MM.1S (cell line): Measurements from ENCODE around the gene RNASE1.

Experiments
- DNase-seq: peaks from one replicate; pipeline ENCODE4 v3.0.0-alpha.2; 2015
- H2AFZ ChIP-seq: fragments of 300-600 bp; sonication (generic); 2 replicates; pipeline ENCODE4 v1.6.0; 2016; ENCODE audit warnings: antibody characterized with exemption, low read length
- H3F3A ChIP-seq: fragments of 300-600 bp; sonication (generic); 2 replicates; pipeline ENCODE4 v1.6.1; 2016; ENCODE audit warnings: mild to moderate bottlenecking, antibody characterized with exemption, low read length, moderate library complexity, mixed read lengths; ENCODE audit not compliant: insufficient read depth
- H3K27ac ChIP-seq: fragments of 300-600 bp; sonication (generic); 2 replicates; pipeline ENCODE4 v1.5.1; 2016; ENCODE audit warnings: mild to moderate bottlenecking, low read length
- H3K27me3 ChIP-seq: fragments of 300-600 bp; sonication (generic); replicated peaks from 2 replicates; pipeline ENCODE4 v1.6.0; 2016; ENCODE audit warnings: low read length; ENCODE audit not compliant: insufficient read depth
- H3K36me3 ChIP-seq: fragments of 300-600 bp; sonication (generic); replicated peaks from 2 replicates; pipeline ENCODE4 v1.6.1; 2016; ENCODE audit warnings: mild to moderate bottlenecking, low read length, mixed read lengths; ENCODE audit not compliant: insufficient read depth
- H3K4me1 ChIP-seq: fragments of 300-600 bp; sonication (generic); 2 replicates; pipeline ENCODE4 v1.6.1; 2016; ENCODE audit warnings: low read length, mixed read lengths
- H3K4me2 ChIP-seq: fragments of 300-600 bp; sonication (generic); 2 replicates; pipeline ENCODE4 v1.6.0; 2016; ENCODE audit warnings: low read depth, low read length
- H3K4me3 ChIP-seq: fragments of 300-600 bp; sonication (generic); 2 replicates; pipeline ENCODE4 v1.5.1; 2016; ENCODE audit warnings: low read length, mixed read lengths
- H3K79me2 ChIP-seq: fragments of 300-600 bp; sonication (generic); 2 replicates; pipeline ENCODE4 v1.6.1; 2016; ENCODE audit warnings: mixed run types, low read length, mixed read lengths
- H3K9ac ChIP-seq: fragments of 300-600 bp; sonication (generic); 2 replicates; pipeline ENCODE4 v1.6.1; 2016; ENCODE audit warnings: low read length, mixed read lengths
- H3K9me2 ChIP-seq: fragments of 300-600 bp; sonication (generic); replicated peaks from 2 replicates; pipeline ENCODE4 v1.6.1; 2016; ENCODE audit warnings: mild to moderate bottlenecking, low read length, mixed read lengths; ENCODE audit not compliant: insufficient read depth
- H3K9me3 ChIP-seq: fragments of 300-600 bp; sonication (generic); replicated peaks from 2 replicates; pipeline ENCODE4 v1.6.1; 2016; ENCODE audit warnings: mild to moderate bottlenecking, low read length, mixed read lengths; ENCODE audit not compliant: insufficient read depth
- H4K20me1 ChIP-seq: fragments of 300-600 bp; sonication (generic); 2 replicates; pipeline ENCODE4 v1.6.1; 2016; ENCODE audit warnings: mild to moderate bottlenecking, low read length, moderate library complexity, mixed read lengths; ENCODE audit not compliant: insufficient read depth
- EZH2 ChIP-seq: fragments of 300-600 bp; sonication (generic); optimal IDR thresholded peaks from 2 replicates; pipeline ENCODE3; 2017; ENCODE audit warnings: low read depth, mild to moderate bottlenecking, antibody characterized with exemption, low read length, mixed read lengths
- EZH2phosphoT487 ChIP-seq: fragments of 300-600 bp; sonication (generic); IDR thresholded peaks from 2 replicates; pipeline ENCODE4 v1.6.1; 2018; ENCODE audit warnings: antibody characterized with exemption, low read length
- TF ChIP-seq, protein P1 (sequence below): fragments of 300-600 bp; sonication (generic); IDR thresholded peaks from 2 replicates; pipeline ENCODE4 v1.5.1; 2016; ENCODE audit warnings: antibody characterized with exemption, low read length, mixed read lengths

Gene RNASE1

DNA sequence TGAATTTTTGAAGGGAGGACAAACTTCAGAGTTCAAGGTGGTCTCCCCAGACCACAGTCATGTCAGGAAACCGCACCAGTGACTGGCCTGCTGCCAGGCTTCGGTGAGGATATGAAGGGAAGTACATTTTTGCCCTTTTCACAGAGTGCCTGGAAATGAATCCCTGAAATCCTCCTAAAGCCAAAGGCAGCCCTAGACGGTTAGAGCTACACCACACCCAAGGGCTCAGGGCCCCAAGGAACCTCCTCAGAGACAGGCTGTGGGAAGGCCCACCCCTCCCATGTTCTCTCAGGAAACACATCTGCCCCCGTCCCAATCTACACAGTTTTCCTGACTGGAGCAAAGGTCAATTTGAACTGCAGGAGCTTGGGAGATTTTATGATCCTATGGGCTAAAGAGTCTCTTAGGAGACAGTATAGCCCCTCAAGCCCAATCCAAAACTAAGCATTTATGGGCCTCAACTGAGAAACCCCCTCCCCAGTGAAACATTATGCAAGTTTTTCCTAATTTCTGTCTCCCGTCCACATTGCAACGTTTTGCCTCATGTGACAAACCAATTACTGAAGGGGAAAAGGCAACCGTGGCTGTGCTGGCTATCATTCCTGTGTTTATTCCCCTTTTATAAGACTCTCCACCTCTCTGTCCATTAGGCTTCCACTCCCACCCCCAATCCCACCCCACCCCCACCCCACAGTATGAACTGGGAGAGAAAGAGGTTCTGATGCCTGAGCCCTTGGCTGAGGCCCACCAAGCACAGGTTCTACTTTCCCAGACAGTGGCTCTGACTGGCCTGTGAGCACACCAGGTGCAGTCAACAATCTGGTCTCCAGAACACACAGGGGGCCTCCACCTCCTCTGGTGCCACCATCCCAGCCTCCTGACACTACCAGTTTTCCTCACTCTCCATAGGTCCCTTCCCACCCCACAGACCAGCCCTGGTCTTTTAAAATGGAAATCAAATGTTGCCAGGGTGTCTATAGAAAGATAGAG, 9.6 kb upstream of the RNASE1 start:
- Histone ChIP-seq H3K9me3 (no peaks in the 10 kb centered on the region), H3K79me2 (no peaks in the 10 kb centered on the region), H3K9me2 (no peaks in the 10 kb centered on the region), H2AFZ (no peak overlapping the region), H3K4me1 (no peaks in the 10 kb centered on the region), H3K27me3 (no peaks in the 10 kb centered on the region), H3K4me3 (no peak overlapping the region), H3F3A (no peaks in the 10 kb centered on the region), H3K4me2 (no peak overlapping the region), H4K20me1 (no peaks in the 10 kb centered on the region), H3K36me3 (no peaks in the 10 kb centered on the region), H3K27ac (no peak overlapping the region), H3K9ac (no peak overlapping the region)
- DNase-seq, result no peak
- no peak for TF ChIP-seq EZH2phosphoT487
- TF ChIP-seq, protein P1, sequence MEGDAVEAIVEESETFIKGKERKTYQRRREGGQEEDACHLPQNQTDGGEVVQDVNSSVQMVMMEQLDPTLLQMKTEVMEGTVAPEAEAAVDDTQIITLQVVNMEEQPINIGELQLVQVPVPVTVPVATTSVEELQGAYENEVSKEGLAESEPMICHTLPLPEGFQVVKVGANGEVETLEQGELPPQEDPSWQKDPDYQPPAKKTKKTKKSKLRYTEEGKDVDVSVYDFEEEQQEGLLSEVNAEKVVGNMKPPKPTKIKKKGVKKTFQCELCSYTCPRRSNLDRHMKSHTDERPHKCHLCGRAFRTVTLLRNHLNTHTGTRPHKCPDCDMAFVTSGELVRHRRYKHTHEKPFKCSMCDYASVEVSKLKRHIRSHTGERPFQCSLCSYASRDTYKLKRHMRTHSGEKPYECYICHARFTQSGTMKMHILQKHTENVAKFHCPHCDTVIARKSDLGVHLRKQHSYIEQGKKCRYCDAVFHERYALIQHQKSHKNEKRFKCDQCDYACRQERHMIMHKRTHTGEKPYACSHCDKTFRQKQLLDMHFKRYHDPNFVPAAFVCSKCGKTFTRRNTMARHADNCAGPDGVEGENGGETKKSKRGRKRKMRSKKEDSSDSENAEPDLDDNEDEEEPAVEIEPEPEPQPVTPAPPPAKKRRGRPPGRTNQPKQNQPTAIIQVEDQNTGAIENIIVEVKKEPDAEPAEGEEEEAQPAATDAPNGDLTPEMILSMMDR, result no peak
- TF ChIP-seq EZH2, result no peak

DNA sequence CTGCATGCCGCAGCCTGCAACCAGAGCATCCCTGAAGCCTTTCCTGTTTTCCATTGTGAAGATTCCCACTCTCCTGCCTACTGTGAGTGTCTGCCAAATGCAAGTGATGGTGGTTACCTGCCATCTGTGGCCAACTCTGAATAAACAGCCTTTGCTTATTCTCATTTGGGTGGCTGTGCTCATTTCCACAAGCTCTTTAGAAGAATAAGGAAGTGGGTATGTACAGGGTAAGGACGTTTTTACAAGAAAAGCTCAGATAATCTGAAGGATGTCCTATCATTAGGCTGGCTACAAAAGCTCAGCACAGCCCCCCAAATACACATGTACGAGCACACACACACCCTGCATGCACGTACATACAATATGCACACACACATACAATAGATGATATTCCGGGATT, 7.3 kb upstream of the RNASE1 start:
- Histone ChIP-seq H3K79me2 (no peaks in the 10 kb centered on the region), H3K9ac (no peak overlapping the region), H3K4me1 (no peaks in the 10 kb centered on the region), H3K4me3 (no peak overlapping the region), H3K27me3 (no peaks in the 10 kb centered on the region), H3K27ac (no peak overlapping the region), H3K36me3 (no peaks in the 10 kb centered on the region), H2AFZ (no peak overlapping the region), H3F3A (no peaks in the 10 kb centered on the region), H3K9me3 (no peaks in the 10 kb centered on the region), H4K20me1 (no peaks in the 10 kb centered on the region), H3K4me2 (no peak overlapping the region), H3K9me2 (no peaks in the 10 kb centered on the region)
- no peak for DNase-seq
- TF ChIP-seq, protein P1, result no peak
- TF ChIP-seq EZH2phosphoT487, result no peak
- TF ChIP-seq EZH2, result no peak

DNA sequence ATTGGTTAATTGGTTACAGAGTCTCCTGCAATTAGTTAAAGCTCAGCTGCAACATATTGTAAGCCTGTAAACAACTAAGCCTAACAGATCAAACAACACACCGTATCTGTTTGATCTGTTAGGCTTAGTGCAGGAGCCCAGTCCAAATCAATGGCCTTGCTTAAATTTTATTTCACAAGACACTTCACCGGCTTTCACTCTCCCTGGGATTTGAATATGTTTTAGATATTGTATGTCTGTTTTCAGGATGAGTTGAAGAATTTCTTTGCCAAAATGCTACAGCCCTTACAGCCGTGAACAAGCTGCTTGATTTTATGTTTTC, 5.5 kb upstream of the RNASE1 start:
- H3K9me2 ChIP-seq, result no peaks in the 10 kb centered on the region
- H4K20me1 ChIP-seq, result no peaks in the 10 kb centered on the region
- H3K27me3 ChIP-seq, result no peaks in the 10 kb centered on the region
- no peaks in the 10 kb centered on the region for H3K36me3 ChIP-seq
- no peaks in the 10 kb centered on the region for H3K9me3 ChIP-seq
- H3K9ac ChIP-seq, result no peak overlapping the region
- H3K4me3 ChIP-seq, result no peak overlapping the region
- DNase-seq, result no peak
- no peaks in the 10 kb centered on the region for H3K79me2 ChIP-seq
- TF ChIP-seq EZH2 (no peak), EZH2phosphoT487 (no peak)
- TF ChIP-seq, protein P1, result no peak
- no peak overlapping the region for H2AFZ ChIP-seq
- no peak overlapping the region for H3K4me2 ChIP-seq
- H3K4me1 ChIP-seq, result no peaks in the 10 kb centered on the region
- no peak overlapping the region for H3K27ac ChIP-seq
- no peaks in the 10 kb centered on the region for H3F3A ChIP-seq
